ENCODE measurements around the gene RMI1.

DNA sequence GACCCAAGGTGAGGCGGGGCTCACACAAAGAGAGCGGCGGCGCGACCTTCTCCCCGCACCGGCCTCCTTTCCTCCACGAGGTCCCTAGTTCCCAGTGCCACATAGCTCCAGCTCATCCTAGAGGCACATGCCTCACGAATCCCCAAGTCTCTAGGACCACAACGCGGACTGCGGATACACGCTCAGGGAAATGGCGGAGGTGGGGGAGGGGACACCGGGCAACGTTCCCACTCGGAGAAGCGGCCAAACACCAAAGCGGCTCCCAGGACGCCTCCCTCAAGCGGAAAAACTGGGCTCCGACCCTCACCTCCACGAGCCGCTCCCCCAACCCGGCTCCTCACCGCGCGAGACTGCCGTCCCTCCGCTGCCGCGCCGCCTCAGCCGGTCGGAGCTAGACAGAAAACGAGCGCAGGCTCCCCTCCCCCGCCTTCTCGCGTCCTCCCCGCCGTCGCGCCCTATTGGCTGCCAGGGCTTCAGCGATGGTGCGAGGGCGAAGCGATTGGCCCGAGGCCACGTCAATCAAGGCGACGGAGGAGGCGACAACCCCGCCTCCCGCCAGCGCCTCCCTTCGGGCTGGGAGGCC lies 702 bp upstream of the RMI1 start, which contains the start of gene HNRNPK:
- TF ChIP-seq, protein P1, sequence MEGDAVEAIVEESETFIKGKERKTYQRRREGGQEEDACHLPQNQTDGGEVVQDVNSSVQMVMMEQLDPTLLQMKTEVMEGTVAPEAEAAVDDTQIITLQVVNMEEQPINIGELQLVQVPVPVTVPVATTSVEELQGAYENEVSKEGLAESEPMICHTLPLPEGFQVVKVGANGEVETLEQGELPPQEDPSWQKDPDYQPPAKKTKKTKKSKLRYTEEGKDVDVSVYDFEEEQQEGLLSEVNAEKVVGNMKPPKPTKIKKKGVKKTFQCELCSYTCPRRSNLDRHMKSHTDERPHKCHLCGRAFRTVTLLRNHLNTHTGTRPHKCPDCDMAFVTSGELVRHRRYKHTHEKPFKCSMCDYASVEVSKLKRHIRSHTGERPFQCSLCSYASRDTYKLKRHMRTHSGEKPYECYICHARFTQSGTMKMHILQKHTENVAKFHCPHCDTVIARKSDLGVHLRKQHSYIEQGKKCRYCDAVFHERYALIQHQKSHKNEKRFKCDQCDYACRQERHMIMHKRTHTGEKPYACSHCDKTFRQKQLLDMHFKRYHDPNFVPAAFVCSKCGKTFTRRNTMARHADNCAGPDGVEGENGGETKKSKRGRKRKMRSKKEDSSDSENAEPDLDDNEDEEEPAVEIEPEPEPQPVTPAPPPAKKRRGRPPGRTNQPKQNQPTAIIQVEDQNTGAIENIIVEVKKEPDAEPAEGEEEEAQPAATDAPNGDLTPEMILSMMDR (optimal IDR thresholded peaks at IDR 0.05 in 1 of 3, IDR thresholded peaks at IDR 0.05 in 1 of 3, conservative IDR thresholded peaks at IDR 0.05 in 1 of 3; ENCODE audit: extremely low read depth in 1 of 3, insufficient read depth in 2 of 3, low read length in 3 of 3) = no peak
- no peak for TF ChIP-seq EZH2 (IDR thresholded peaks at IDR 0.05; ENCODE audit: low read length)

Measured in keratinocyte (primary cell).